Esophagus squamous epithelium (tissue), 5 donors: ENCODE data around the gene YEATS2. TPM values are rescaled to one million over a fixed set of nuclear protein-coding genes. Genes with fewer than 3 reads are reported as not detected.
"Not testable (repeated sequence)": the region's sequence is repeated elsewhere in the genome, so short reads cannot be mapped to it uniquely, and the experiment has no call there.

ENCODE experiments used
- DNase-seq: peaks from one replicate; lab custom pipeline; 2025; lab: John Stamatoyannopoulos, UW
- H3K27ac ChIP-seq, 4 donors: fragments of 200-600 bp; sonication (generic); one replicate each; pipeline ENCODE4 v1.5.1; 2016 to 2019; ENCODE audit warnings: mild to moderate bottlenecking in 1 of 4
- H3K27me3 ChIP-seq, 4 donors: fragments of 200-600 bp; sonication (generic); 1 replicate in 3 of 4; 2 replicates in 1 of 4; pipeline versions ENCODE4 v1.5.1 to v1.6.0; 2017 to 2021; ENCODE audit warnings: antibody characterized with exemption in 1 of 4
- H3K36me3 ChIP-seq, 3 donors: fragments of 200-600 bp; sonication (generic); one replicate each; pipeline ENCODE4 v1.5.1; 2016 to 2019
- H3K4me1 ChIP-seq, 3 donors: fragments of 200-600 bp; sonication (generic); one replicate each; pipeline ENCODE4 v1.5.1; 2017 to 2019
- H3K4me3 ChIP-seq, 4 donors: fragments of 200-600 bp; sonication (generic); 1 replicate in 3 of 4; 2 replicates in 1 of 4; pipeline ENCODE4 v1.5.1; 2016 to 2019; ENCODE audit warnings: mild to moderate bottlenecking in 2 of 4, moderate library complexity in 1 of 4
- H3K9me3 ChIP-seq, 3 donors: fragments of 200-600 bp; sonication (generic); one replicate each; pipeline ENCODE4 v1.5.1; 2016 to 2019
- POLR2A ChIP-seq, 4 donors: fragments of 450-650 bp; IDR thresholded peaks; one replicate each; pipeline ENCODE4 v1.6.1; 2017; ENCODE audit warnings: antibody characterized with exemption in 4 of 4, mild to moderate bottlenecking in 4 of 4, moderate library complexity in 3 of 4
- WGBS, 2 donors: methylation state at CpG; one replicate each; pipeline ENCODE4 v1.1.5; 2018; 5-methylcytosine and 5-hydroxymethylcytosine counted together
- intact Hi-C: fragments of 100-400 bp; cut with DNase I; formaldehyde crosslinking; loops from one replicate; pipeline ENCODE4 v1.15.0; 2022
- total RNA-seq, 4 donors: library from RNA; depleted of rRNA; stranded (reverse); fragments of >200 nt; gene quantifications; one replicate each; pipeline ENCODE4 v1.1.0, GENCODE V29; 2016
- TF ChIP-seq, protein P1 (sequence below), 6 experiments: fragments of 450-650 bp in 4 of 6; fragments of 200-600 bp in 2 of 6; sonication (generic) in 2 of 6; IDR thresholded peaks; one replicate each; pipeline ENCODE4 v1.5.1; 2016 to 2019; ENCODE audit warnings: antibody characterized with exemption in 6 of 6, mild to moderate bottlenecking in 4 of 6, moderate library complexity in 4 of 6
- donor health status: DM: yes; HTN: yes; CAD: no.

The YEATS2 gene
- total RNA-seq, 4 donors from 2014 or later = 10.1 to 23.7 (median 15.5) TPM

DNA sequence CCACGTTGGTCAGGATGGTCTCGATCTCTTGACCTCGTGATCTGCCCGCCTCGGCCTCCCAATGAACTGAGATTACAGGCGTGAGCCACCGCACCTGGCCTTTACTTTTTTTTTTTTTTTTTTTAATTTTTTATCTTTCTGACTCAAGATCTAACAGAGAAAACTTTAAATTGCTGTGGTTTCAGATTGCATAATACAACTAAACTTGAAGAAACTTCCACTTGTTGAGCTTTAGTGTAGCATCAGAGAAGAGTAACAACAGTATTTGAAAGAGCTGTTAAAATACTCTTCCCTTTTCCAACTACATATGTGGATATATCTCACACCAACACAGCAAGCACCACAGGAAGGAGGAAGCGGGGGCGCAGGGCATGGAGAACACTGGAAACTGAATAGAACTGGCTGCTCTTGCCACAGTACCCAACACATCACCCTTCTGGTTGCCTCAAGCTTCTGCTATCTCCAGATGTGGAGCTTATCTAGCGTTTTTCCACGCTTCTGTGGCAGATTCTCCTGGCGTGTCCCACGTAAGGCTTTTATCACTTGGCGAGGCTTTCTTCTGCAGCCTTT, 82.4 kb downstream of the YEATS2 start:
- TF ChIP-seq, protein P1, sequence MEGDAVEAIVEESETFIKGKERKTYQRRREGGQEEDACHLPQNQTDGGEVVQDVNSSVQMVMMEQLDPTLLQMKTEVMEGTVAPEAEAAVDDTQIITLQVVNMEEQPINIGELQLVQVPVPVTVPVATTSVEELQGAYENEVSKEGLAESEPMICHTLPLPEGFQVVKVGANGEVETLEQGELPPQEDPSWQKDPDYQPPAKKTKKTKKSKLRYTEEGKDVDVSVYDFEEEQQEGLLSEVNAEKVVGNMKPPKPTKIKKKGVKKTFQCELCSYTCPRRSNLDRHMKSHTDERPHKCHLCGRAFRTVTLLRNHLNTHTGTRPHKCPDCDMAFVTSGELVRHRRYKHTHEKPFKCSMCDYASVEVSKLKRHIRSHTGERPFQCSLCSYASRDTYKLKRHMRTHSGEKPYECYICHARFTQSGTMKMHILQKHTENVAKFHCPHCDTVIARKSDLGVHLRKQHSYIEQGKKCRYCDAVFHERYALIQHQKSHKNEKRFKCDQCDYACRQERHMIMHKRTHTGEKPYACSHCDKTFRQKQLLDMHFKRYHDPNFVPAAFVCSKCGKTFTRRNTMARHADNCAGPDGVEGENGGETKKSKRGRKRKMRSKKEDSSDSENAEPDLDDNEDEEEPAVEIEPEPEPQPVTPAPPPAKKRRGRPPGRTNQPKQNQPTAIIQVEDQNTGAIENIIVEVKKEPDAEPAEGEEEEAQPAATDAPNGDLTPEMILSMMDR (IDR thresholded peaks at IDR 0.05) = no peak
- no peak for TF ChIP-seq POLR2A (IDR thresholded peaks at IDR 0.05)
- DNase-seq = no peak
- WGBS, 2 donors = 85 to 88% methylated on average over 13 to 14 of the region's 14 CpGs
- Histone ChIP-seq H3K9me3 (no peaks in the 10 kb centered on the region), H3K36me3 (peaks cover 0 to 100% (median 12%) of the 10 kb centered on the region in 3 donors), H3K27me3 (no peaks in the 10 kb centered on the region), H3K27ac (no peak overlapping the region), H3K4me1 (no peaks in the 10 kb centered on the region), H3K4me3 (no peak overlapping the region)
- intact Hi-C loops = no loop called here

DNA sequence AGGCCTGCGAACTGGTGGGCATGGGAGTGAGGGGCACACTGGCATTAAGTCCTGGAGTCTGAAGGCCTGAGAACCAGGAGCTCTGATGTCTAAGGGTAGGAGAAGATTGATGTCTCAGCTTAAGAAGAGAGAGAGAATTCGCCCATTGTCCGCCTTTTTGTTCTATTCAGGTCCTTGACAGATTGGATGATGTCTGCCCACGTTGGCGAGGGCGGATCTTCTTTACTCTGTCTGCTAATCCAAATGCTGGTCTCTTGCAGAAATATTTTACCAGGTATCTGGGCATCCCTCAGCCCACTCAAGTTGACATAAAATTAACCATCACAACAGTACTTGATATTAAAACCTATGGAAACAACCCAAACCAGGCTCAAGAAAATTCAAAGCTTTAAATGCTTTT, 83.6 kb downstream of the YEATS2 start:
- no peak overlapping the region for H3K4me3 ChIP-seq
- intact Hi-C loops = no loop called here
- TF ChIP-seq, protein P1 (IDR thresholded peaks at IDR 0.05) = no peak
- TF ChIP-seq POLR2A (IDR thresholded peaks at IDR 0.05) = no peak
- WGBS, 2 donors = 91 to 95% methylated on average over 6 of the region's 6 CpGs
- H3K27ac ChIP-seq = no peak overlapping the region
- H3K9me3 ChIP-seq = no peaks in the 10 kb centered on the region
- H3K27me3 ChIP-seq = no peaks in the 10 kb centered on the region
- no peak for DNase-seq
- peaks cover 0 to 100% (median 14%) of the 10 kb centered on the region in 3 donors for H3K36me3 ChIP-seq
- H3K4me1 ChIP-seq = no peaks in the 10 kb centered on the region

DNA sequence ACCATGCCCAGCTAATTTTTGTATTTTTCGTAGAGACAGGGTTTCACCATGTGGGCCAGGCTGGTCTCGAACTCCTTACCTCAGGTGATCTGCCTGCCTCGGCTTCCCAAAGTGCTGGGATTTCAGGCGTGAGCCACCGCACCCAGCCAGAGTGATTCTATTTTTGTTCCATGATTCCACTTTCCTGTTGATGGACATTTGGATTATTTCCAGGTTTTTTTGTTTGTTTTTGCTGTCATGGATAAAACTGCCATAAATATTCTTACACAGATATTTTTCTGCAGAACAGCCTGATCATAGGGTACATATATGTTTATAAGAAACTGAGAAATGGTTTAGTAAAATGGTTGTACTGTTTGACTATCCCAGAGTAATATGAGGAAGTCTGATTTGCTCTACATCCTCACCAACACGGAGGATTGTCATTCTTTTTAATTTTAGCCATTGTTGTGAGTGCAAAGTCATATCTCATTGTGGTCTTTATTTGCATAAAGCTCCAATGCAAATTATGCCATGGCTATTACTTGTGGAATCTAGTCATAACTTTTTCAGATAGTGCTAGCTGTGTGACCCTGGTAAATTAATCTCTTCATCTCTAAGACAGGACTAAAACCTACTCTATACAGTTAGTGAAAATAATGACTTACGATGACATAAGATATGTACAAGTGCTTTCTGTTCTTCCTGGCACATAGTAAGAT, 85.1 kb downstream of the YEATS2 start:
- intact Hi-C loops = no loop called here
- no peak for TF ChIP-seq POLR2A (IDR thresholded peaks at IDR 0.05)
- TF ChIP-seq, protein P1 (IDR thresholded peaks at IDR 0.05) = no peak
- Histone ChIP-seq H3K9me3 (no peaks in the 10 kb centered on the region), H3K4me1 (no peaks in the 10 kb centered on the region), H3K27me3 (no peaks in the 10 kb centered on the region), H3K27ac (no peak overlapping the region), H3K36me3 (peaks cover 0 to 100% (median 11%) of the 10 kb centered on the region in 3 donors), H3K4me3 (no peak overlapping the region)
- 76 to 86% methylated on average over 7 of the region's 7 CpGs for WGBS, 2 donors
- no peak for DNase-seq

DNA sequence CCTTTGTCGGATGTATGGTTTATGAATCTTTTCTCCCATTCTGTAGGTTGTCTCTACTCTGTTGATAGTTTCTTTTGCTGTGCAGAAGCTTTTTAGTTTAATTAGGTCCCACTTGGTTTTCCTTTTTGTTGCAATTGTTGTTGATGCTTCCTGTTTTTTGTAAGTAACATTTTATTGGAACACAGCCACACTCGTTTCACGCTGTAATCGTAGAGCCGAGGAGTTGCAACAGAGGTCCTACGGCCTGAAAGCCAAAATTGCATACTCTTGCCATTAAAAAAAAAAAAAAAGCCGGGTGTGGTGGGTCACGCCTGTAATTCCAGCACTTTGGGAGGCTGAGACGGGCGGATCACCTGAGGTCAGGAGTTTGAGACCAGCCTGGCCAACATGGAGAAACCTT, 86.9 kb downstream of the YEATS2 start:
- intact Hi-C loops, H3K4me3 ChIP-seq, H3K27ac ChIP-seq, H3K9me3 ChIP-seq, H3K4me1 ChIP-seq, H3K27me3 ChIP-seq, DNase-seq: not testable (repeated sequence)
- WGBS, 2 donors = 74 to 81% methylated on average over 9 to 10 of the region's 10 CpGs
- peaks cover 0 to 98% (median 10%) of the 10 kb centered on the region in 3 donors for H3K36me3 ChIP-seq

DNA sequence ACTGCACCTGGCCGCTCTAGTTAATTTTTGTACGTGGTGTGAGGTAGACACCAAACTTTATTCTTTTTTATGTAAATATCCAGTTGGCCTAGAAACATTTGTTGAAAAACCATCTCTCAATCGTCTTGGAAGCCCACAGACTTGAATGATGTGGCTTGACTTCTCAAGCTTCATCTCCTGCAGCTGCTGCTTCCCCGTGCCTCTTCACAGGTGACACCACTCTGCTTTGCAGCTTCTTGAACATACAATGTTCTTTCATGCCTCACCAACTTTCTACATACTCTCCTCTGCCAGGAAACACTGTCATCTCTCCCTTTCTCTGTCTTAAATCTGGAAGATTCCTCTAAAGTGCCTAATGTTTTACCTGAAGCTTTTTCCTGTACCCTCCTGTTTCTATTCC, 92.2 kb downstream of the YEATS2 start:
- peaks cover 0 to 96% (median 21%) of the 10 kb centered on the region in 3 donors for H3K36me3 ChIP-seq
- intact Hi-C loops = no loop called here
- TF ChIP-seq, protein P1 (IDR thresholded peaks at IDR 0.05) = no peak
- TF ChIP-seq POLR2A (IDR thresholded peaks at IDR 0.05) = no peak
- no peaks in the 10 kb centered on the region for H3K27me3 ChIP-seq
- no peaks in the 10 kb centered on the region for H3K9me3 ChIP-seq
- no peak for DNase-seq
- no peak overlapping the region for H3K27ac ChIP-seq
- no peaks in the 10 kb centered on the region for H3K4me1 ChIP-seq
- 88 to 97% methylated on average over 4 of the region's 4 CpGs for WGBS, 2 donors
- H3K4me3 ChIP-seq = no peak overlapping the region
